Activated CD4-positive, alpha-beta memory T cell treated with anti-CD3 and anti-CD28 coated beads, Interleukin-2, amount 10 ng/mL, durations not matched to agents 7 days and 5 days (primary cell): Measurements from ENCODE around the gene TAGAP. TPM values are rescaled to one million over a fixed set of nuclear protein-coding genes. Genes with fewer than 3 reads are reported as not detected.
"Not testable (repeated sequence)": the region's sequence is repeated elsewhere in the genome, so short reads cannot be mapped to it uniquely, and the experiment has no call there.

ENCODE experiments used
- CTCF ChIA-PET: fragments of 350-600 bp; sonication (Branson Sonifier 250); formaldehyde crosslinking; loops from one replicate; lab custom pipeline; 2021; ENCODE audit warnings: antibody characterized with exemption, inconsistent platforms; lab: Charles Lee
- POLR2A ChIA-PET: fragments of 350-600 bp; sonication (Branson Sonifier 250); formaldehyde crosslinking; loops from one replicate; lab custom pipeline; 2021; ENCODE audit warnings: antibody characterized with exemption; lab: Charles Lee
- DNase-seq: peaks from one replicate; pipeline ENCODE4 v3.0.0-alpha.2; 2020
- H3K27ac Mint-ChIP-seq: one replicate; pipeline ENCODE4 v1.8.0; 2021; ENCODE audit warnings: mild to moderate bottlenecking, mixed read lengths
- H3K27me3 Mint-ChIP-seq: one replicate; pipeline ENCODE4 v1.8.0; 2021; ENCODE audit warnings: mixed read lengths
- H3K36me3 Mint-ChIP-seq: one replicate; pipeline ENCODE4 v1.8.0; 2021; ENCODE audit warnings: low read depth, mixed read lengths
- H3K4me1 Mint-ChIP-seq: one replicate; pipeline ENCODE4 v1.8.0; 2021; ENCODE audit warnings: mixed read lengths
- H3K4me3 Mint-ChIP-seq: one replicate; pipeline ENCODE4 v1.8.0; 2021; ENCODE audit warnings: mild to moderate bottlenecking, mixed read lengths
- H3K9me3 Mint-ChIP-seq: one replicate; pipeline ENCODE4 v1.8.0; 2021; ENCODE audit warnings: mixed read lengths
- total RNA-seq, 2 experiments: library from RNA; stranded (reverse); gene quantifications; one replicate each; pipeline ENCODE4 v1.2.3, GENCODE V29; 2021

The TAGAP gene
- total RNA-seq, 2 experiments from 2014 or later, result 52.0 to 53.2 TPM

- Mint-ChIP-seq H3K4me3 (no peak overlapping the region), H3K27me3 (no peaks in the 10 kb centered on the region), H3K27ac (no peak overlapping the region), H3K9me3 (no peaks in the 10 kb centered on the region), H3K36me3 (no peaks in the 10 kb centered on the region), H3K4me1 (peaks cover 24% of the 10 kb centered on the region)
- DNase-seq, result no peak
- POLR2A ChIA-PET, result interaction anchor here (1.5 to 2.0 kb wide), 2 partner anchors 104 to 107 kb away, joined by 3 to 6 read pairs; no protein-coding TSS in a partner anchor
- CTCF ChIA-PET, result interaction anchor here (0.6 to 16.1 kb wide), 4 partner anchors 28 to 132 kb away, joined by 3 to 410 read pairs (median 14); partner anchors contain the start of gene TAGAP
Measured at GRCh38 chr6:159002432-159003155, 42.2 kb downstream of the TAGAP start.

GRCh38 chr6:158999666-159000403 is 45.0 kb downstream of the TAGAP start, which contains the start of gene RSPH3:
Gene RSPH3 (minus strand): TSS chr6:159000202. CDS start chr6:158999550, 652 bp downstream.
- Mint-ChIP-seq H3K27me3 (no peaks in the 10 kb centered on the region), H3K27ac (peak within 1 kb of the TSS; percentile 72), H3K36me3 (no peaks in the 10 kb centered on the region), H3K4me1 (peaks cover 44% of the 10 kb centered on the region), H3K4me3 (peak within 1 kb of the TSS; percentile 97), H3K9me3 (no peaks in the 10 kb centered on the region)
- peak; percentile 92 for DNase-seq
- ChIA-PET CTCF (interaction anchor here (0.5 to 16.1 kb wide), 15 partner anchors 8 to 1111 kb away, joined by 3 to 410 read pairs (median 4); partner anchors contain the start of gene TAGAP), POLR2A (interaction anchor here (0.6 to 2.5 kb wide), 19 partner anchors 8 to 288 kb away, joined by 3 to 27 read pairs (median 5); partner anchors contain the start of gene TAGAP)

GRCh38 chr6:158999154-158999665 is 45.6 kb downstream of the TAGAP start:
- Mint-ChIP-seq H3K36me3 (no peaks in the 10 kb centered on the region), H3K4me1 (peaks cover 45% of the 10 kb centered on the region), H3K9me3 (no peaks in the 10 kb centered on the region), H3K27me3 (no peaks in the 10 kb centered on the region), H3K4me3 (peak overlapping the region; percentile 97), H3K27ac (peak overlapping the region; percentile 72)
- POLR2A ChIA-PET, result interaction anchor here (1.0 to 2.5 kb wide), 10 partner anchors 10 to 210 kb away, joined by 3 to 27 read pairs (median 6); partner anchors contain the start of gene TAGAP
- CTCF ChIA-PET, result interaction anchor here (1.0 to 16.1 kb wide), 8 partner anchors 10 to 139 kb away, joined by 3 to 410 read pairs (median 10); partner anchors contain the start of gene TAGAP
- DNase-seq, result no peak

DNA sequence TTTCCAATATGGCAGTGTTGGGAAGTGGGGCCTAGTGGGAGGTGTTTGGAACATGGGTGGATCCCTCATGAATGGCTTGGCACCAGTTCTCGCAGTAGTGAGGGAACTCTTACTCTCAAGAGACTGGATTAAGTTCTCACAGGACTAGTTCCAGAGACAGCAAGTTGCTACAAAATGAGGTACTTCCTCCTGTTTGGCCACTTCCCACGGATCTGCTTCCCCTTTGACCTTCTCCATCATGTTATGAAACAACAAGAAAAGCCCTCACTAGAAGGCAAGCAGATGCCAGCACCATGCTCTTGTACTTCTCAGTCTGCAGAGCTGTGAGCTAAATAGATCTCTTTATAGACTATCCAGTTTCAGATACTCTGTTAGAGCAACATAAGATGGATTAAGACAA is 47.9 kb downstream of the TAGAP start:
- H3K27me3 Mint-ChIP-seq, result no peaks in the 10 kb centered on the region
- ChIA-PET POLR2A (no interaction called here), CTCF (interaction anchor here (1.8 kb wide), 1 partner anchor 138 kb away, joined by 4 read pairs; no protein-coding TSS in a partner anchor)
- peaks cover 2% of the 10 kb centered on the region for H3K36me3 Mint-ChIP-seq
- no peak overlapping the region for H3K4me3 Mint-ChIP-seq
- no peak for DNase-seq
- H3K9me3 Mint-ChIP-seq, result no peaks in the 10 kb centered on the region
- H3K4me1 Mint-ChIP-seq, result peaks cover 45% of the 10 kb centered on the region
- no peak overlapping the region for H3K27ac Mint-ChIP-seq

DNA sequence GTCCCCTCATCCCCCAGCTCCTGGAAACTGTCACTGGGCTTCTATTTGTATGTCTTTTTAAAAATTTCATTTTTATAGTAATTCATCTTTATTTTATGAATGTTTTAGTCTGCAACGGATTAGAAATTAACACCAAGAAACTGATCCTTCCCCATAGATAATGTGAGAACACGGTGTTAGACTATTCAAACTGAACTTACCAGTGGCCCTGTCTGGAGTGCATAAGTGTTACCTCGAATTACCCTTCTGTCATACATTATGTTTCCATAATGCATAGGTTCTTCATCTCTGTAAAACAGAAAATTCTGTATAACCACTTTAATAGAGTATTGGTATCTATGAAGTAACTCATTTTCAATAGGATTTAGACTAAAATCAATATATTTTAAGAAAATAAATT is 51.2 kb downstream of the TAGAP start:
- POLR2A ChIA-PET, result interaction anchor here (1.0 kb wide), 1 partner anchor 204 kb away, joined by 6 read pairs; no protein-coding TSS in a partner anchor
- peaks cover under 1% of the 10 kb centered on the region for H3K9me3 Mint-ChIP-seq

DNA sequence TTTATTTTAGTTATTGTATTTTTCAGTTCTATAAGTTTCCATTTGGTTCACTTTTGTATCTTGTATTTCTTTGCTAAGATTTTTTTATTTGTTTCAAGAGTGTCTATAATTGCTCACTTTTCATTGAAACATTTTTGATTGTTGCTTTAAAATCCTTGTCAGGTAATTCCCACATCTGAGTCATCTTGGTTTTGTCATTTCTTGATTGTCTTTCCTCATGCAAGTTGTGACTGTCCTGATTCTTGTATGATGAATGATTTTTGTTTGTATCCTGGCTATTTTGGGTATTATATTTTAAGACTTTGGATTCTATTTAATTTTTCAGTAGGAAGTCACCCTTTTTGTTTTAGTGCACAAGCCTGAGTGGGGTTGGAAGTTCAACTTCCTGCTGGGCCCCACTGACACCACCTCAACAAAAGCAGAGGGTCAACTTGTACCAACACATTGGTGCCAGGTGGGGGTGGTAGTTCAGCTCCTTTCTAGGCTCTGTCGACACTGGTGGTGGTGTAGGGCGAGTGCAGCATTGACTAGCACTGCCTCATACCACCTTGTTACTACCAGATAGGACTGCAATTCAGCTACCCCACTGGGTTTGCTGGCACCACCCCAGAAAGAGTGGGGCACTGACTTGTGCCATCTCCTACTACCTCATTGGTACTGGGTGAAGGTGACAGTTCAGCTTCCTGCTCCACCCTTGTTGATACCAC is 53.6 kb downstream of the TAGAP start:
- ChIA-PET POLR2A (interaction anchor here (1.1 kb wide), 2 partner anchors 9 to 122 kb away, joined by 3 to 5 read pairs; partner anchors contain the start of gene RSPH3), CTCF (interaction anchor here (1.0 to 1.8 kb wide), 5 partner anchors 9 to 300 kb away, joined by 3 to 7 read pairs (median 4); partner anchors contain the start of gene RSPH3)
- peaks cover 9% of the 10 kb centered on the region for H3K9me3 Mint-ChIP-seq
- peaks cover 21% of the 10 kb centered on the region for H3K36me3 Mint-ChIP-seq
- DNase-seq, result no peak
- peaks cover 28% of the 10 kb centered on the region for H3K4me1 Mint-ChIP-seq
- H3K27me3 Mint-ChIP-seq, result no peaks in the 10 kb centered on the region
- H3K27ac Mint-ChIP-seq, result no peak overlapping the region
- H3K4me3 Mint-ChIP-seq, result no peak overlapping the region

More for the DNA sequence above, 51.2 kb downstream of the TAGAP start:
- DNase-seq, result no peak
- H3K27ac Mint-ChIP-seq, result no peak overlapping the region
- H3K27me3 Mint-ChIP-seq, result no peaks in the 10 kb centered on the region
- H3K36me3 Mint-ChIP-seq, result peaks cover 16% of the 10 kb centered on the region
- CTCF ChIA-PET, result interaction anchor here (0.6 to 1.2 kb wide), 3 partner anchors 117 to 778 kb away, joined by 3 to 5 read pairs (median 3); no protein-coding TSS in a partner anchor
- no peak overlapping the region for H3K4me3 Mint-ChIP-seq
- peaks cover 36% of the 10 kb centered on the region for H3K4me1 Mint-ChIP-seq

GRCh38 chr6:158989711-158990110 is 55.1 kb downstream of the TAGAP start:
- DNase-seq, H3K9me3 Mint-ChIP-seq, H3K27me3 Mint-ChIP-seq, H3K27ac Mint-ChIP-seq, POLR2A ChIA-PET, H3K4me3 Mint-ChIP-seq: not testable (repeated sequence)
- Mint-ChIP-seq H3K36me3 (peaks cover 21% of the 10 kb centered on the region), H3K4me1 (peaks cover 16% of the 10 kb centered on the region)
- CTCF ChIA-PET, result interaction anchor here (0.7 kb wide), 1 partner anchor 18 kb away, joined by 3 read pairs; no protein-coding TSS in a partner anchor

GRCh38 chr6:158988477-158988876 is 56.3 kb downstream of the TAGAP start:
- Mint-ChIP-seq H3K36me3 (peaks cover 21% of the 10 kb centered on the region), H3K27me3 (no peaks in the 10 kb centered on the region), H3K4me3 (no peak overlapping the region), H3K27ac (no peak overlapping the region), H3K4me1 (peaks cover 15% of the 10 kb centered on the region), H3K9me3 (peaks cover 9% of the 10 kb centered on the region)
- DNase-seq, result no peak
- ChIA-PET CTCF (interaction anchor here (0.8 to 1.4 kb wide), 2 partner anchors 20 to 122 kb away, joined by 3 read pairs; no protein-coding TSS in a partner anchor), POLR2A (interaction anchor here (1.2 kb wide), 1 partner anchor 134 kb away, joined by 3 read pairs; no protein-coding TSS in a partner anchor)

DNA sequence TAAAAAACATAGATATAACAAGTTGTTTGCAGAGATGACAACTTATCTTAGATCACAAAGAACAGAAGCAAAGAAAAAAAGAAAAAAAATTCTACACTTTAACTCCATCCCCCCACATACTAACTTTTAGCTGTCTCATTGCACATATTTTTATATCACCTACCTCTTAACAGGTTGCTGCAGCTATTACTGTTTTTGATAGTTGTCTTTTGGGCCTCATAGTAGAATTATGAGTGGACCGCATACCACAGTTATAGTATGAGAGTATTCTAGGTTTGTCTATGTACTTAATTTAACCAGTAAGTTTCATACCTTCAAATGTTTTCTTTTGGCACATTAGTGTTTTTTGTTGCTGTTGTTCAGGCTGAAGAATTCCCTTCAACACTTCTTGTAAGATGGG is 57.1 kb downstream of the TAGAP start:
- no peak overlapping the region for H3K4me3 Mint-ChIP-seq
- H3K27ac Mint-ChIP-seq, result no peak overlapping the region
- H3K9me3 Mint-ChIP-seq, result peaks cover 9% of the 10 kb centered on the region
- DNase-seq, result no peak
- H3K36me3 Mint-ChIP-seq, result peaks cover 19% of the 10 kb centered on the region
- H3K27me3 Mint-ChIP-seq, result no peaks in the 10 kb centered on the region
- peaks cover 15% of the 10 kb centered on the region for H3K4me1 Mint-ChIP-seq
- ChIA-PET CTCF (interaction anchor here (0.7 to 1.4 kb wide), 2 partner anchors 11 to 21 kb away, joined by 3 read pairs; no protein-coding TSS in a partner anchor), POLR2A (interaction anchor here (1.2 kb wide), 1 partner anchor 133 kb away, joined by 3 read pairs; no protein-coding TSS in a partner anchor)
